HG03103 (cell line): ENCODE measurements around the gene PLS1.
"Not testable (repeated sequence)": the region's sequence is repeated elsewhere in the genome, so short reads cannot be mapped to it uniquely, and the experiment has no call there.

ENCODE experiments used
- ATAC-seq: cut with Tn5 transposase; IDR thresholded peaks from one replicate; pipeline ENCODE4 v1.9.1; 2021; ENCODE audit warnings: low read depth; ENCODE audit not compliant: unreplicated experiment

The PLS1 gene

GRCh38 chr3:142690613-142691012, 94.4 kb downstream of the PLS1 start:
- no peak for ATAC-seq

GRCh38 chr3:142691527-142691926, 95.3 kb downstream of the PLS1 start:
- no peak for ATAC-seq

- no peak for ATAC-seq
These were observed 97.1 kb downstream of the PLS1 start for GRCh38 chr3:142693136-142693853.

- ATAC-seq = no peak
These were observed 98.0 kb downstream of the PLS1 start for GRCh38 chr3:142694225-142694624.

- no peak for ATAC-seq
These were observed 109.0 kb downstream of the PLS1 start for GRCh38 chr3:142705198-142705597.

- ATAC-seq = no peak
These were observed 110.3 kb downstream of the PLS1 start for GRCh38 chr3:142706321-142707127.

GRCh38 chr3:142709207-142709606, 113.0 kb downstream of the PLS1 start:
- no peak for ATAC-seq

GRCh38 chr3:142714882-142715281, 118.7 kb downstream of the PLS1 start:
- not testable (repeated sequence) for ATAC-seq

- no peak for ATAC-seq
These were observed 119.9 kb downstream of the PLS1 start for GRCh38 chr3:142716102-142716501.

- ATAC-seq = peak; percentile 7
These were observed 127.4 kb downstream of the PLS1 start for GRCh38 chr3:142723665-142723967.

- peak; percentile 97 for ATAC-seq
These were observed 127.9 kb downstream of the PLS1 start, which contains the start of gene TRPC1 for GRCh38 chr3:142723968-142724681. Gene TRPC1 (plus strand): TSS chr3:142724034. CDS start chr3:142724560, 526 bp downstream.

- no peak for ATAC-seq
These were observed 128.6 kb downstream of the PLS1 start for GRCh38 chr3:142724682-142725356.

- ATAC-seq = no peak
These were observed 129.2 kb downstream of the PLS1 start for GRCh38 chr3:142725357-142725739.

- ATAC-seq = no peak
These were observed 129.8 kb downstream of the PLS1 start for GRCh38 chr3:142726017-142726416.

- ATAC-seq = no peak
These were observed 135.9 kb downstream of the PLS1 start for GRCh38 chr3:142732066-142732465.

GRCh38 chr3:142734834-142735233, 138.6 kb downstream of the PLS1 start:
- no peak for ATAC-seq

GRCh38 chr3:142735462-142735861, 139.3 kb downstream of the PLS1 start:
- no peak for ATAC-seq

- ATAC-seq = no peak
These were observed 142.2 kb downstream of the PLS1 start for GRCh38 chr3:142738396-142738795.

GRCh38 chr3:142746646-142747045, 150.5 kb downstream of the PLS1 start:
- no peak for ATAC-seq

GRCh38 chr3:142750531-142750930, 154.3 kb downstream of the PLS1 start:
- not testable (repeated sequence) for ATAC-seq

GRCh38 chr3:142752605-142753004, 156.4 kb downstream of the PLS1 start:
- not testable (repeated sequence) for ATAC-seq
